HCT116 (cell line): ENCODE results near the gene IDH3G. TPM values are rescaled to one million over a fixed set of nuclear protein-coding genes. Genes with fewer than 3 reads are reported as not detected.

Source experiments
- ATAC-seq: fragments of 200-7000 bp; cut with Tn5 transposase; 2 replicates; pipeline ENCODE4 v1.9.1; 2020; ENCODE audit warnings: mild to moderate bottlenecking, moderate library complexity
- BruUV-seq: library from RNA; stranded (reverse); fragments of 400-500 nt; replicated peaks from 2 replicates; lab custom pipeline; 2021; lab: Mats Ljungman, UMichigan
- CTCF ChIA-PET: fragments of 300-600 bp; sonication (Branson Sonifier 250); formaldehyde crosslinking; loops from one replicate; lab custom pipeline; 2021; ENCODE audit warnings: antibody characterized with exemption; lab: Charles Lee
- POLR2A ChIA-PET: fragments of 300-600, 350-600 bp; sonication (Branson Sonifier 250); formaldehyde crosslinking; loops from one replicate; lab custom pipeline; 2021; ENCODE audit warnings: antibody characterized with exemption; lab: Charles Lee
- RAD21 ChIA-PET, 2 experiments: fragments of 300-600 bp; sonication (Branson Sonifier 250); formaldehyde crosslinking; loops; one replicate each; lab custom pipeline; 2023; ENCODE audit warnings: low total read pairs in 2 of 2; ENCODE audit not compliant: uncharacterized antibody in 2 of 2, unreplicated experiment in 2 of 2, low non-redundant PET in 1 of 2; lab: Charles Lee
- DNase-seq: peaks from one replicate; pipeline ENCODE4 v3.0.0-alpha.2; 2010; ENCODE audit warnings: low read depth, low spot score
- H2AFZ ChIP-seq: fragments of 200-600 bp; shearing (Covaris generic), sonication (generic); 2 replicates; pipeline ENCODE4 v1.6.1; 2017; ENCODE audit warnings: low read depth, mixed run types, mixed read lengths, antibody characterized with exemption, low read length; ENCODE audit not compliant: poor library complexity, severe bottlenecking
- H3K27ac ChIP-seq: 2 replicates; pipeline ENCODE4 v1.5.1; 2012; ENCODE audit warnings: low read depth, low read length
- H3K27me3 ChIP-seq: fragments of 200-600 bp; sonication (generic); 2 replicates; pipeline ENCODE4 v1.6.1; 2016; ENCODE audit warnings: mixed run types, low read length, mixed read lengths; ENCODE audit not compliant: insufficient read depth
- H3K36me3 ChIP-seq, 2 experiments: fragments of 200-500 bp in 1 of 2; fragments of 200-600 bp in 1 of 2; sonication (Bioruptor generic) in 1 of 2; sonication (generic) in 1 of 2; 2 replicates each; pipeline versions ENCODE4 v1.5.1 to v1.6.1; 2014 to 2016; ENCODE audit warnings: low read length in 2 of 2, inconsistent platforms in 1 of 2, mixed read lengths in 1 of 2, mixed run types in 1 of 2; ENCODE audit not compliant: insufficient read depth in 2 of 2, control insufficient read depth in 1 of 2
- H3K4me1 ChIP-seq, 2 experiments: fragments of 200-600 bp in 1 of 2; sonication (generic) in 1 of 2; 2 replicates each; pipeline versions ENCODE4 v1.5.1 to v1.6.1; 2012 to 2017; ENCODE audit warnings: low read length in 2 of 2, inconsistent platforms in 1 of 2, mild to moderate bottlenecking in 1 of 2, mixed read lengths in 1 of 2, mixed run types in 1 of 2, moderate library complexity in 1 of 2; ENCODE audit not compliant: insufficient read depth in 2 of 2, control insufficient read depth in 1 of 2
- H3K4me2 ChIP-seq: fragments of 200-600 bp; sonication (generic); 2 replicates; pipeline ENCODE4 v1.6.1; 2017; ENCODE audit warnings: mixed run types, low read length, mixed read lengths
- H3K4me3 ChIP-seq, 2 experiments: fragments of 200-600 bp in 1 of 2; sonication (generic) in 1 of 2; replicated peaks in 1 of 2; 2 replicates each; pipeline ENCODE4 v1.5.1; 2011 to 2016; ENCODE audit warnings: low read length in 2 of 2, control low read depth in 1 of 2, low read depth in 1 of 2, mild to moderate bottlenecking in 1 of 2, mixed read lengths in 1 of 2, mixed run types in 1 of 2
- H3K79me2 ChIP-seq: fragments of 200-600 bp; sonication (generic); 2 replicates; pipeline ENCODE4 v1.6.1; 2017; ENCODE audit warnings: mild to moderate bottlenecking, mixed run types, low read length, moderate library complexity, mixed read lengths; ENCODE audit not compliant: insufficient read depth
- H3K9ac ChIP-seq: fragments of 200-600 bp; sonication (generic); 2 replicates; pipeline ENCODE4 v1.6.1; 2016; ENCODE audit warnings: low read length, mixed read lengths
- H3K9me2 ChIP-seq: fragments of 200-600 bp; sonication (generic), shearing (Covaris generic); 2 replicates; pipeline ENCODE4 v1.6.1; 2017; ENCODE audit warnings: mixed run types, mild to moderate bottlenecking, moderate library complexity; ENCODE audit not compliant: insufficient read depth
- H3K9me3 ChIP-seq, 2 experiments: fragments of 200-500 bp in 1 of 2; fragments of 200-600 bp in 1 of 2; sonication (Bioruptor generic) in 1 of 2; sonication (generic) in 1 of 2; 2 replicates each; pipeline ENCODE4 v1.6.1; 2014 to 2017; ENCODE audit warnings: low read length in 2 of 2, mixed read lengths in 2 of 2, inconsistent platforms in 1 of 2, low read depth in 1 of 2, mild to moderate bottlenecking in 1 of 2, mixed run types in 1 of 2, moderate library complexity in 1 of 2; ENCODE audit not compliant: control insufficient read depth in 1 of 2, insufficient read depth in 1 of 2
- H4K20me1 ChIP-seq: fragments of 200-600 bp; sonication (generic), shearing (Covaris generic); 2 replicates; pipeline ENCODE4 v1.6.1; 2017; ENCODE audit warnings: mixed run types, mild to moderate bottlenecking, moderate library complexity; ENCODE audit not compliant: insufficient read depth
- CTCF ChIP-seq, 3 experiments: fragments of 200-600 bp in 1 of 3; sonication (generic) in 1 of 3; IDR thresholded peaks in 2 of 3; conservative IDR thresholded peaks in 1 of 3; 2 replicates each; pipeline ENCODE4 v1.5.1; 2012 to 2017; ENCODE audit warnings: low read depth in 2 of 3, low read length in 2 of 3, antibody characterized with exemption in 1 of 3, borderline replicate concordance in 1 of 3, control low read depth in 1 of 3, mild to moderate bottlenecking in 1 of 3, mixed read lengths in 1 of 3, mixed run types in 1 of 3, moderate library complexity in 1 of 3; ENCODE audit not compliant: insufficient read depth in 1 of 3
- EGR1 ChIP-seq: IDR thresholded peaks from 2 replicates; pipeline ENCODE4 v1.6.1; 2012; ENCODE audit warnings: low read depth
- ELF1 ChIP-seq: IDR thresholded peaks from 2 replicates; pipeline ENCODE4 v1.6.1; 2012; ENCODE audit warnings: low read depth, borderline replicate concordance
- EZH2 ChIP-seq: fragments of 200-600 bp; sonication (generic); IDR thresholded peaks from 2 replicates; pipeline ENCODE4 v1.6.1; 2017; ENCODE audit warnings: antibody characterized with exemption, mixed run types
- EZH2phosphoT487 ChIP-seq: fragments of 200-600 bp; IDR thresholded peaks from 2 replicates; pipeline ENCODE4 v1.6.1; 2018; ENCODE audit warnings: antibody characterized with exemption, borderline replicate concordance
- FOSL1 ChIP-seq: IDR thresholded peaks from 2 replicates; pipeline ENCODE4 v1.6.1; 2012; ENCODE audit warnings: low read depth
- JUND ChIP-seq: IDR thresholded peaks from 2 replicates; pipeline ENCODE4 v1.6.1; 2012
- POLR2AphosphoS5 ChIP-seq: IDR thresholded peaks from 2 replicates; pipeline ENCODE4 v1.6.1; 2011; ENCODE audit warnings: mild to moderate bottlenecking, low read depth, low read length, moderate library complexity
- RAD21 ChIP-seq: IDR thresholded peaks from 2 replicates; pipeline ENCODE4 v1.6.1; 2012; ENCODE audit warnings: low read depth, mild to moderate bottlenecking
- SIN3A ChIP-seq: IDR thresholded peaks from 2 replicates; pipeline ENCODE4 v1.6.1; 2012; ENCODE audit warnings: low read depth
- SRF ChIP-seq: IDR thresholded peaks from 2 replicates; pipeline ENCODE4 v1.6.1; 2012; ENCODE audit warnings: low read depth
- TCF7L2 ChIP-seq: IDR thresholded peaks from 2 replicates; pipeline ENCODE4 v1.7.0; 2011; ENCODE audit warnings: borderline replicate concordance, inconsistent platforms; ENCODE audit not compliant: insufficient read depth, insufficient read length; ENCODE audit errors: extremely low read depth
- YY1 ChIP-seq: IDR thresholded peaks from 2 replicates; pipeline ENCODE4 v1.6.1; 2011; ENCODE audit warnings: low read length, low read depth, moderate library complexity, mild to moderate bottlenecking; ENCODE audit not compliant: insufficient replicate concordance; ENCODE audit errors: extremely low read depth
- intact Hi-C: fragments of 100-400 bp; cut with micrococcal nuclease; formaldehyde crosslinking; loops from 2 replicates; pipeline ENCODE4 v1.10.0; 2022
- total RNA-seq: library from RNA; stranded (reverse); gene quantifications from one replicate; pipeline ENCODE4 v1.2.1, GENCODE V29; 2021; ENCODE audit not compliant: unreplicated experiment
- TF ChIP-seq, protein P1 (sequence below): IDR thresholded peaks from 2 replicates; pipeline ENCODE4 v1.6.1; 2012
- TF ChIP-seq, protein P2 (sequence below): IDR thresholded peaks from 2 replicates; pipeline ENCODE4 v1.6.1; 2012

IDH3G gene
- total RNA-seq, 1 experiment from 2014 or later: 49.7 TPM

GRCh38 chrX:153763298-153763932 lies 30.8 kb downstream of the IDH3G start:
- ChIA-PET RAD21 (interaction anchor here in 1 of 2 experiments (0.6 kb wide), 1 partner anchor 71 kb away, joined by 4 read pairs; no protein-coding TSS in a partner anchor), POLR2A (no interaction called here), CTCF (interaction anchor here (2.1 kb wide), 1 partner anchor 183 kb away, joined by 8 read pairs; no protein-coding TSS in a partner anchor)
- H3K4me2 ChIP-seq: peak overlapping the region; percentile 79
- no peaks in the 10 kb centered on the region for H4K20me1 ChIP-seq
- H3K4me3 ChIP-seq: no peak overlapping the region
- no TSS peak for BruUV-seq
- H3K27me3 ChIP-seq: no peaks in the 10 kb centered on the region
- no peaks in the 10 kb centered on the region for H3K9me2 ChIP-seq
- H3K79me2 ChIP-seq: no peaks in the 10 kb centered on the region
- peaks cover 0 to 10% of the 10 kb centered on the region in 2 experiments; a peak in 2 of 4 replicates for H3K4me1 ChIP-seq
- H3K9me3 ChIP-seq: no peaks in the 10 kb centered on the region
- intact Hi-C loops: no loop called here
- no peak for DNase-seq
- no peak overlapping the region for H3K9ac ChIP-seq
- no peak for TF ChIP-seq ELF1
- TF ChIP-seq YY1: no peak
- TF ChIP-seq JUND: no peak
- no peak overlapping the region for H2AFZ ChIP-seq
- ATAC-seq: no peak
- H3K36me3 ChIP-seq: no peaks in the 10 kb centered on the region
- H3K27ac ChIP-seq: no peak overlapping the region

DNA sequence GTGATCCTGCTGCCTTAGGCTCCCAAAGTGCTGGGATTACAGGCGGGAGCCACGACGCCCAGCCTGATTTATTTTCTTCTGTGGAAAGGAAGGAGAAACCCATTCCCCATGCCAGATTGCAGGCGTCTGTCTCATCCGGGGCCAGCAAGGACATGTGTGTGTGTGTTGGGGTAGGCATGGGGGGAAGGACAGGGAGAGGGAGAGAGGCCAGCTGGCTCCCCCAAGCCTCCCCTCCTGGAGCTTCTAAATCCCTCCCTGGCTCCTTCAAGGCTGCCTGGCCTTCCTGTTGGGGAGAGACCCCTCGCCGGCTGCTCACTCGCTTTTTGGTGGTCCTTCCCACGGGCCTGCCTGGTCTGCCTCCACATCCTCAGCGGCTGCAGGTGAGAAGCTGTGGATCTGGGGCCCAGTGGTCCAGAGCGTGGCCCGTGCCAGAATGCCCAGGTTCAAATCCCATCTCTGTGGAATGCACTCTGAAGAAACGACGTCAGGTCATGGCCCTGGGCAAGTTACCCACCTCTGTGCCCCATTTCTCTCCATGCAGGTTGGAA lies 31.5 kb downstream of the IDH3G start:
- Histone ChIP-seq H3K9me2 (no peaks in the 10 kb centered on the region), H3K79me2 (no peaks in the 10 kb centered on the region), H3K9ac (no peak overlapping the region), H4K20me1 (no peaks in the 10 kb centered on the region), H3K4me2 (no peak overlapping the region), H3K27me3 (no peaks in the 10 kb centered on the region), H3K9me3 (no peaks in the 10 kb centered on the region), H3K4me3 (no peak overlapping the region), H3K36me3 (no peaks in the 10 kb centered on the region), H3K27ac (no peak overlapping the region), H2AFZ (no peak overlapping the region), H3K4me1 (peaks cover 0 to 10% of the 10 kb centered on the region in 2 experiments; a peak in 2 of 4 replicates)
- DNase-seq (no peak), ATAC-seq (no peak)
- ChIA-PET RAD21 (no interaction called here), CTCF (interaction anchor here (2.1 kb wide), 1 partner anchor 184 kb away, joined by 8 read pairs; no protein-coding TSS in a partner anchor), POLR2A (no interaction called here)
- BruUV-seq: no TSS peak
- intact Hi-C loops: no loop called here
- TF ChIP-seq YY1 (no peak), SIN3A (no peak), EZH2phosphoT487 (no peak), EGR1 (no peak), CTCF (IDR thresholded peaks at IDR 0.05 in 2 of 3, conservative IDR thresholded peaks at IDR 0.05 in 1 of 3; ENCODE audit: borderline replicate concordance in 1 of 3, insufficient read depth in 1 of 3, low read depth in 2 of 3, low read length in 2 of 3) (no peak), FOSL1 (no peak), EZH2 (no peak), TCF7L2 (no peak), POLR2AphosphoS5 (no peak), RAD21 (no peak), ELF1 (no peak), JUND (no peak), SRF (no peak)
- TF ChIP-seq, protein P1, sequence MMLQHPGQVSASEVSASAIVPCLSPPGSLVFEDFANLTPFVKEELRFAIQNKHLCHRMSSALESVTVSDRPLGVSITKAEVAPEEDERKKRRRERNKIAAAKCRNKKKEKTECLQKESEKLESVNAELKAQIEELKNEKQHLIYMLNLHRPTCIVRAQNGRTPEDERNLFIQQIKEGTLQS: no peak
- TF ChIP-seq, protein P2, sequence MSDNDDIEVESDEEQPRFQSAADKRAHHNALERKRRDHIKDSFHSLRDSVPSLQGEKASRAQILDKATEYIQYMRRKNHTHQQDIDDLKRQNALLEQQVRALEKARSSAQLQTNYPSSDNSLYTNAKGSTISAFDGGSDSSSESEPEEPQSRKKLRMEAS: no peak
